GM18909 (cell line): ENCODE results near the gene MAPKAP1.

Experiments used
- ATAC-seq: cut with Tn5 transposase; IDR thresholded peaks from one replicate; pipeline ENCODE4 v1.9.1; 2021; ENCODE audit warnings: mild to moderate bottlenecking; ENCODE audit not compliant: unreplicated experiment, poor library complexity

The MAPKAP1 gene

DNA sequence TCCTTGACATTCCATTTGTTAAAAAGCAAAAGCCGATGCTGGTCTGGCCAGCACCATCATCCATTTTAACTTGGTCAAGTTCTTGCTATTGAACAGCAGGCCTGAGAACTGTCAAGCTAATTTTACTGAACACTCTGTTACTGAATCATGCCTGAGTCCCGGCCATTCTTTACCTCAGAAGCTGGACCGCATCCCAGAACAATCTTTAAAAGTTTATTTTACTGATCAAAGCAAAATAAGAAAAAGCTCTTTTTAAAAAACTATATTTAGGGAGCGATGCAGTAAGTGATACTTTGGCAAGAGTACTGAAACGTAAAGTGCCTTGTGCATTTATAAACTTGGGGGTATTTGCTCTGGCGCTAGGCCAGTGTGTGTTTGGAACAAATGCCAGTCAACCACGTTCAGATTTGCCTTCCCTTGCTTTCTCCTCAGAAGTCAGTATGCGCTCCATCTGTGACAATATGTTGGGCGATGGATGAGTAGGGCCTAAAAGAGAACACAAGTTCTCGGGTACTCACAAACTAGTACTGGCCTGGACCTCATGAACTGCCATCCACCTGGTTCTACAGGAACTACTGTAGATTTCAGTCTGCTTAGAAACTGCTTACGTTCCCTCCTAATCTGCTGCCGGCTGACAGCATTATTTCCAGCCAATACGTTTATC lies 161.9 kb downstream of the MAPKAP1 start:
- no peak for ATAC-seq

DNA sequence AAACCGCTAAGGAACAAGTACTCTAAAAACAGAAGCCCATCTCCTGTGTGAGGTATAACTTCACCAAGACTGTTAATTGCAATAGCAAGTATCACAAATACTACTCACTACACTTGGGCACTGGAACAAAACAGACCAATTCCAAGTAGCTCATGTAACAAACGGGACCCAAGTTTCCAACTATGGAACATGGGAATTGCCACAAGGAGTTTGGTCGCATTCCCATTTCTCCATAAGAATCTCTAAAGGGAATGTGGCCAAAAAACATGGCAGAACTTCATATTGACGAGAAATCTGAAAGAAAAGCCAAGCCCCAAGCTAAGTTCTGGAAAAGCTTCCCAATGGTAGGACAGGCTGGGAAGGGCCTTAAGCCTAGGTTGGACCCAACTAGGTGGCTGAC lies 162.5 kb downstream of the MAPKAP1 start:
- ATAC-seq: no peak

DNA sequence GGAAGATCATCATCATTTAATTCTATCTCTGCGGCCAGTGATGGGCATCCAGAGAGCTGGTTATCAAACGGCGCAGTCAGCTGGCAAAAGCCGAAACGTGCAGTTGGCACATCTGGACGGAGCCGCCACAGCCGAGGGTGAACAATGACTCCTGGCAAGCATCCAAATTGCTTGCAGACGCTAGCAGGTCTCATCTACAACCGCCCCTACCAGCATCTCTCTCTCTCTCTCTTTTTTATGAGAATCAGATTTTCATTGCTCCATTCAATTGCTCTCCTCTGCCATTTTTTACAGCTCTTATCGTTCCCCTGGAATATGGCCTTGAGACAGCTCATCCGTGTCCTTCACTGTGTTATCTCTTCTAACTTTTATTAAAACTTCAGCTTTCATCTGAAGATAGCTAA lies 165.2 kb downstream of the MAPKAP1 start:
- no peak for ATAC-seq

DNA sequence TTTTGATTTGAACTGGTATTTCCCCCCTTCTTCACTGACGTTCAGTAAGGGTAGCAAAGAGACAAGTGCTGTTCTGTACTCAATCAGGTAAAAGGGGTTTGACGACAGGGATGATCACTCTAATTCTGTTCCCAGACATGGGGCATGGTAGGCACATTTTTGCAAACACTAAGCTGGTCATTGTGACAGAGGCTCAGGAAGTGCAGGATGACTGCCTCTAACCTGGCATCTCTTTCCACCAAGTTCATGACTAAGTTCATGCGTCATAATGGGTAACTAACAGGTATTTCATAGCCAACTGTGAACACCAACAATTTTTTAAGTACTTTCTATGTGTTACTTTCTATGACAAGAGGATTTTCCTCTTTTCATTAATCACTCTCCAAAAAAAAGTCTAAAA lies 166.5 kb downstream of the MAPKAP1 start:
- ATAC-seq: no peak

DNA sequence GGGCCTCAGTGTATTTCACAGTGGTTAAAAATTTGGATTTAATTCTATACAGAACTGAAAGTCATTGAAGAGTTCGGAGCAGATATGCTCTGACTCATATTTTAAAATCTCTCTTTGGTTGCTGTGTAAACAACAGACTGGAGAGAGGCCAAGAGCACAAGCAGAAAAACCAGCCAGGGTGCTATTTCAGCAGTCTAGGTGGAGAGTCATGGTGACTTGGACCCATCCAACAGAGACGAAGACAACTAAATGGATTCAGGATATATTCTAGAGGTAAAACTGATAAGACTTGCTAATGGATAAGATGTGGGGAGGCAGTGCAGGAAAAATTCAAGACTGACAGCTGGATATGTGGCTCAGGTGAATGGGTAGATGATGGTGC lies 168.9 kb downstream of the MAPKAP1 start:
- no peak for ATAC-seq

DNA sequence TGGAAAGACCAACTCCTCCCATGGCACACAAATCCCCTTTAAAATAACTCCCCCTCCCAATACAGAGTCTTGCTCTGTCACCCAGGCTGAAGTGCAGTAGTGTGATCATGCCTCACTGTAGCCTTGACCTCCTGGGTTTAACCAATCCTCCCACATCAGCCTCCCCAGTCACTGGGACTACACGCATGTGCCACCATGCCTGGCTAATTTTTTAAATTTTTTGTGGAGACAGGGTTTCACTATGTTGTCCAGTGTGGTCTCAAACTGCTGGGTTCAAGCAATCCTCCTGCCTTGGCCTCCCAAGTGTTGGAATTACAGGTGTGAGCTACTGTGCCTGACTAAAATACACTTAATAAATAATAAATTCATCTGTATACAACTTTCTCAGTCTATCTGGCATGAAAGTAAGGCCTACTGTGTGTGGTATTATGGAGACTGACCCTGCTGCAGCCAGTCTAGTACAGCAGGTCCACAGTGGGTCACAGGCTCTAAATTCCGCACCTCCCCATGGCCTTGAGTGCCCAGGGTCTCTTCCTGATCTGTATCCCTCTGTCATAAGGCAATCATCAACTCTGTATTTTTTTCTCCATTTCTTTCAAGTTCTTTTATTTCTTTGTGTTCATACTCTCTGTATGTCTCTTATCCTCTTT lies 169.4 kb downstream of the MAPKAP1 start:
- no peak for ATAC-seq

DNA sequence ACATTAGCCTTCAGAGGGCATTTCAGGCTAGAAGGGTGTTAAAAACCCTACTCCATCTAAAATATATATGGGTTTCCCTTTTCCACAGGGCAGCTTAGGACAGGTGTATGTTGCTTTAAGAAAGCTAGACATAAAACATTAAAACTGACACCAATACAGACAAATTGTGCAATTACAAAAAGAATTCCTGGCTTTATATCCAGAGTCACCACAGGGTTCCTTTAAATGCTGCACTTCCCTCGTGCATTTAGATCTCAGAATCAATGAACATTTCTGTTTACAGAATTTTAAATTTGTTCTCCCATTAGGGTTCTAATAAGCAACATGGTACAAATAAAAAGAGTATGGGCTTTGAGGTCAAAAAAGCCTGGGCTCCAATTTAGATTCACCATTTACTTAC lies 170.2 kb downstream of the MAPKAP1 start:
- ATAC-seq: no peak

DNA sequence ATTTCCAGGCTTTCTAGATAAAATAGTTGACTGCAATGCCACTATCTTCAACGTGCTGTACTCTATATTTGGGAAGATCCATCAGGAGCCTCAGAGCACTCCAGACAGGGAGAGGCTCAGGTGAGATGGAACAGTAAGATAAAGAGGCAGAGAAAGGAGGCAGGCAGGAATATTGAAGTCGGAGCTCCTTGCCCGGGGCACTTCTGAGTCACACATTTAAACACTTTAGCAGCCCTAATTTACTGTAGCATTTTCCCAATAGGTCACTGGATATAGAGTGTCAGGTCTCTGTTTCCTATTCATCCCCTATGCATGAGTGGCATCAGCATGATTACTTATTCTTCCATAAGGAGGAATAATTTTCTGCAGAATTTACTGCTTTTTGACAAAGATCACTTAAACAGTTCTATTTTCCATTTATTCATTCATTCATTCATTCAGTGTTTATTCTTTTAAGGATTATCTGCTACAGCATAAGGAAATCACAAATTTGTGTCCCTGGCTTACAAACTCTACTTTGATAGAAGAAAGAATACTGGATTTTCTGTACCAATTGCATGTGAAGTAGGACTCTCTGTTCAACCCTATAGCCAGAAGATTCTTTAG lies 170.7 kb downstream of the MAPKAP1 start:
- no peak for ATAC-seq

DNA sequence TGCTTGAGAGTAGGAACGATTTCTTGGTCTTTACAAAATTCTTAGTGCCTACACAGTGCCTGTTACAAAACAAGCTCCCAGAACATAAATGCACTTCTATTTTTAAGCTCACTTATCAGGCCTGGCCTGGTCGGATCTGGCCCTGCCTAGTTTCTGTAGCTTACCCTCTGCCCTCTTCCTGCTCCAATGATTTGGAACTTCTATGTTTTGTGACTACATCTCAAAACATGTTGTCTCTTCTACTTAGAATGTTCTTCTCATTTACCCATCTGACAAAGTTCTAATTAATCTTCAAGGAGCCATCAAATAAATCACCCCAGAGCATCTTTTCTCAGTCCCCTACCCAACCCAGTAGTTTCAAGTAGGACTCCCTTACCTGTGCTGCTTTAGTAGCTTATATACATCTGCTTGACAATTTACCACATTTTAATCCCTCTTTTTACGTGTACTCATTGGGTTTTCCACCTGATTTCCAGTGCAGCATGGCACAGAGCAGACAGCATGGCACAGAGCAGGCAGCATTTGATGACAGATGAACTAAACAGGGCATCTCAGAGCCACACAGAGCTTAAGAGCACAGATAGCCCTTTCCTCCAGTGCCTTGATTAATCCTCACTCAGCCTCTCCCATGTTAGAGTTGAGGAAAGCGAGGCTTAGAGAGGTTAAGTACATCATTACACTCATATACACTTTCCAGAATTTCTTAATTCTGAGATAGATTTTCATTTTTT lies 171.9 kb downstream of the MAPKAP1 start:
- ATAC-seq: no peak

DNA sequence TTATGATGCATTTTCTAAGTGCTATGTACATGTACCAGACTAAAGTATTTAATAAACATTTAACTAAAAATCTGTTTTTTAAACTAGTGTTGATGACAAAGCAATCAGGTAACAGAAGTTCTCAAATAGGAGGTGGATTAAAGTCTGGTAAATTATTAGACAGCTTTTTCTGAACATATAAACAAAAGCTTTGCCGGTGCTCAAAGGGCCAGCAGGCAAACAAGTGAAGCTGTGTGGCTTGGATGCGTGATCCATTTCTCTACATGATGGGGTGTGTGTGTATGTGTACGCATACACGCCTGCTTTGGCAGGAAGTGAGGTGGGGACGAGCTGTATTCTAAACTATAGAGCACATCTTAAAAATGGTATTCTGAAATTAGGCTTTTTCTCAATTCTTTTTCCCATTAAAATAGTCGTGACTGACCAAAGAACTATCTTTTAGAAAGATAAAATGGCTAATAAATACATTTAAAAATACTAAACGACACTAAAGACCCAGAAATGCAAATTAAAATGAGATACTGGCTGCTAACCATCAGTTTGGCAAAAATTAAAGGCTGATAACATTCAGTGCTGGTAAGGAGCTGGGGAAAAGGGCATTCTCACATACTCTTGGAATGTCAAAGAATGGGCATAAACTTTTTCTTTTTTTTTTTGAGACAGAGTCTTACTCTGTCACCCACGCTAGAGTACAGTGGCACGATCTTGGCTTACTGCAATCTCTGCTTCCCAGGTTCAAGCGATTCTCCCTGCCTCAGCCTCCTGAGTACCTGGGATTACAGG lies 174.0 kb downstream of the MAPKAP1 start:
- ATAC-seq: no peak

DNA sequence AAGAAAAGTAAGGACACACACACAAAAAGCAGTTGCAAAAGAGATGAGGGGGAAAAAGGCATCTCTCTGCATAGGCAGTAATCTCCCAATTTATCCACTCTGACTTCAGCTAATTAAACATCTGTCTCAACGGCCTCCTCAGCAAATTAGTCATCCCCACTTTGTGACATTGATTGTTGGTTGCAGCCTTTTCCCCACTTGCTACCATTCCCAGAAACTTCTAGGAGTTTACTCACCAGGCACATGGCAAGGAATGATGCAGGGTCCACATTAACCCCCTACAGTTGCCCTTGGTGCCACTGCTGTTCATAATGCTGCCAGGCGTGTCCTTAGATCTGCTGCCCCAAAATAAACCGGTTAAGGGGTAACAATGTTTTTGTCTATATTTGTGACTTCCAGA lies 174.6 kb downstream of the MAPKAP1 start:
- ATAC-seq: no peak

DNA sequence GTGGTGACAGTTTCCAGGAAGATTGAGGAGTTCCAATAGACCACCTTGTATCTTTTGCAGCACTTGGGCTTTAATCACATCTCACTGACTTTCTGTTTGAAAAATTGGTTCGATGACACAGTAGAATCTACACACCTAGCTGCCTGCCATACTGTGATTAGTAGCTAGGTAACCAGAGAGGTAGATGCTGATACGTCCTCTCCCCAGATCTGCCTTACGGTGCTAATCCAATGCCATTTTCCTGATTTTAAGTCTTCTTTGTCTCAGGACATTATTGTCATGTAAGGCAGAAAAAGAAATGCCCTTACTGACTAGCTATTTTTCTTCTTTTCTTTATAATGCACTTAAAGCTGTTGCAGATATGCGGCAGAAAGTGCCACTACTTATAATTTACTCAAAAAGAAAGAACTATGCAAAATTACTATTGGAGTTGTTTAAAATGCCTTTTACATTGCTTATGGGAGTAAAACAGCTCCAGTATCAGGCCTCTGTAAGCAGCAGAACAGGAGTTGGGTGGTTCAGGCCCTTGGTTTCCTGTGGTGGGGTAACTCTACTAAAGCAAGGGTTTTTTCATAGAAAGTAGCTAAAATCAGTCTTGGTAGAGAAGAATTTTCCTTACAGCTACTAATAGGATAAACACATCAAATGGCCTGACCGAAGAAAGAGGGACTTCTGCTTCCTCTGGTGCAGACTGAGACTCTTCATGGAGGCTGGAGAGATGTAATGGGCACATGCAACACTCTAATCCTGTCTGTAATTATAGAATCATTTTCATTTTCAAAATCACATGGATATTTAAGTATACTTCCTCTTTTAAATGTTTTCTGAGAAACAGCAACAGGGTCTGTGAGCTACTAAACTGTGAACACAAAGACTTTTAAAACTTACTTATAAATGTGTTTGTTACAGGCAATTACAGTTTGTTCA lies 177.2 kb downstream of the MAPKAP1 start:
- peak; percentile 67 for ATAC-seq

DNA sequence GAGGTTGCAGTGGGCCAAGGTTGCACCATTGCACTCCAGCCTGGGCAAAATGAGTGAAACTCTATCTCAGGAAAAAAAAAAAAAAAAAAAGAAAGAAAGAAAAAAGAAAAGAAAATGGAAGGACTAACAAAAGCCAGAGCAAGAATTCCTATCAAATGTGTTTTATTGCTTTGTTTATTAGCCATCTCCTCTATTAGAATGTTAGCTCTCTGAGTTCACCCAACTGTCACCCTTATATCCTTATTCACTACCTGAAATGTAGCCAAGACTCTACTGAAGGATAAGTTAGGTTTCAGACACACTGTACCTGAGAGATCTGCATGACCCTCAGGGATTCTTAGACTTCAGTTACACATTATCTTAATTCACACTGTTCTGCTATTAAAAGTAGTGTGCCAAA lies 177.9 kb downstream of the MAPKAP1 start:
- ATAC-seq: no peak

DNA sequence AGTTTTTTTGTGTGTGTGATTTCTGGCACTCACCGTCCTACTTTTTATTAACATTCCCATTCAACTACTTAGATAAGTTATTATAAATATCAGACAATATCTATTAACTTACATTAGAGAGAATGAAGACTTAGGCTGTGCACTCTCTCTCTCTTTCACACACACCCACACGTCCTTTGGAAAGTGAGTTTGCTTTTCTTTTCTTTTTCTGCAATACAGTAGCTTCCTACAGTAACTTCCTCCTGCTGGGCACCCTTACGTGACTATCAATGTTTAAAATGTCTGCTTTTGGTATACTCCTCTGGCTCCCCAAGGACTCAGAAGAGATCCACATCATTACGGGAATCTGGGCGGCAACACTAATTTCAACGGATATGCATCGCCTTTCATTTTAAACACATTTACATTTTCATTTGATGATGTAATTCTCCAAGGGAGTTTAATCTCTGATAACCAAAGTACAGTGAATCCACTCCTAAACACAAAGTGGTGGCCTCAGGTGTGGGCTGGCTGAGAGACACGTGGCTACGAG lies 179.5 kb downstream of the MAPKAP1 start:
- ATAC-seq: no peak

DNA sequence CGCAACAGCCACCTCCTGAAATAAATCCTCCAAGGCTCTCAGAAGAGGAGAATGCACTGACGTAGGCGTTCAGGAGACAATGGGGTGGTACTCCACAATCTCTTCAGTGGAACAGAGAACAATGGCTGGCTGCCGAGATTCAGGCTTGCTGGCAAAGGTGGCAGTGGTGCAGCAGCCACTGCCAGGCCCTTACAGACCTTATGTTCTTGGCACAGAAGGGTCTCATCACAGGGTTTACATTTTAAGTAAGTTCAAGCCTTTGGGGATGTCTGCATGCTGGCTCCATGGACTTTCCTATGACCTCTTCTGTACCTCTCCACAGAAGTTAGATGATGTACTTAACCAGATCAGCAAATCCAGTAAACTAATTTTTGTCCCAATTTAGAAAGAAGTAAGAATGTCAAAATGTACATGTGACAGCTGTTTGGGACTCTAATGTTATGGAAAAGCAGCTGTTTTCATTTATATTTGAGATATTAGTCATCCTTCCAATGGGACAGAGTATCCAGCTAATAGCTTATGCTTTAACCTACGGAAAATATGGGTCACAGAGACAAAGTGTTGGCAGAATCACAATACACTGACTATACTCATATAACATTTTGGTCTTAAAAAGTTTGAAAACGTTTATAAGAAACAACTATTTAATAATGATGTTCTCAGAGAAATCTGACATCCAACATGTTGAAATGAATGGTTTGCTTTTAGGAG lies 180.9 kb downstream of the MAPKAP1 start:
- no peak for ATAC-seq

DNA sequence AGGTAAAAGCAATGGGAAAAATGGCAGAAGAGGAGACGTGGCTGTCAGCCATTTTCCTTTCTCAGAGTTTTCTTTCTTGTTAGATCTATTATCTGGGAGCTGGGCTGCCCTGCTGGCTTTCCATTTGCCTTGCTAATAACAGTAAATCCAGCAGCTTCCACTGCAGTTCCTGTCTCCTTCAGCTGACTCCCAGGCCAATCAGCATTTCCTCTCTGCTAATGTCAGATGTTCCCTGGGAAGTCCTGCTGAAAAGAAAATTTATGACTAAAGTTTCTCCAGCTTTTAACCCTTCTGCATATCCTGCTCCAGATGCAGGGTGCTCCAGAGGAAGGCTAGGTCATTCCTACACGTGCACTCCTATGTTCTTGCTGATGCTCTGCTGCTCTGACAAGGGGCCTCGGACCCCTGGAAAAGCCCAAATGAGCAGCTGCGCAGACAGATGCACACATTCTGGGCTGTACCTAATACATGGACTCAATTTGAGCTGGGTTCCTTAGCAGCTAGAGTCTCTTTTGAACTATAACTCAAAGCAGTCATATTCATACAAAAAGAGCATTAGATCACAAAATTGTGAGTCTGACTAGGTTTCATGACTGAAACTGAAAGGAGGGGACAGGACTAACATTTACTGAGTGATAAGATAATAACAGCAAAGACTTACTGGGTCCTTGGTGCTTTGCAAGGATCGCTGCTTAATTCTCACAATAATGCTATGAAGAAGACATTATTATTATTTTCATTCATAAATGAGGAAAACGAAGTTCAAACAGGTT lies 182.2 kb downstream of the MAPKAP1 start:
- no peak for ATAC-seq

DNA sequence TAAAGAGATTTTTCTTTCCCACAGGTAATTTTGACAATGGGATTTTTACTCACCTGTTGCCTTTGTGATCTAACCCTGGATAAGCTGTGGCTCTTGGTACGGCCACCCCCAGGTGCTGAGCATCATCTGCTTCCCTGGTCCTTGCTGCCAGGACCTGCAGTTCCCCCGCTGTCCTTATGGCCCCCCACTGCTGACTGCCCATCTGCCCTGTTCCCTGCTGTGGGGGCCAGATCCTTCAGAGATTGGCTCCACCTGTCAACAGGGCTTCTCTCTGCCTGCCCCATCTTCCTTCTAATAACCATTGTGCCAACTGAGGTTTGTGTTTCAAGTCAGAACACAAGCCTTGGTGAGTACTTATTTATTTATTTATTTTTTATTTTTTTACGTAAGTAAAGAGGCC lies 183.3 kb downstream of the MAPKAP1 start:
- ATAC-seq: no peak

DNA sequence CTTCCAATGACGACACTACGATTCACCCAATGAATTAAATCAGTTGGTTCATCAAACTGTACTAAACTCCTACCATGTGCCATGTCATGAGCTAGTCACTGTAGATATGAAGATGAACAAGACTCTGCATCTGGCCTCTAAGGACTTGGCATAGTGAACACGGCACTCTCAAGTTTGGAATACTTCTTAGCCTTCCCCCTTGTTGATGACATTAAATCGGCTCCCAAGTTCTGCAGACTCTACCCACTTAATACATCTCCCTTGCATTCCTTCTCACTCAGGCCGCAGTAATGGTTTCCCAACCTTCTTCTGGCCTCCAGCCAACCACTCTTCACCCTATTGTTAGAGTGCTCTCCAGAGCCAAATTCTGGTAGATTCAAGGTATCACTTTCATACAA lies 184.7 kb downstream of the MAPKAP1 start:
- ATAC-seq: no peak
